Measurements from ENCODE around the gene HOXD9. TPM values are rescaled to one million over a fixed set of nuclear protein-coding genes. Genes with fewer than 3 reads are reported as not detected.

Gene HOXD9
- total RNA-seq, 2 donors from 2014 or later: 0.33 to 1.6 TPM

DNA sequence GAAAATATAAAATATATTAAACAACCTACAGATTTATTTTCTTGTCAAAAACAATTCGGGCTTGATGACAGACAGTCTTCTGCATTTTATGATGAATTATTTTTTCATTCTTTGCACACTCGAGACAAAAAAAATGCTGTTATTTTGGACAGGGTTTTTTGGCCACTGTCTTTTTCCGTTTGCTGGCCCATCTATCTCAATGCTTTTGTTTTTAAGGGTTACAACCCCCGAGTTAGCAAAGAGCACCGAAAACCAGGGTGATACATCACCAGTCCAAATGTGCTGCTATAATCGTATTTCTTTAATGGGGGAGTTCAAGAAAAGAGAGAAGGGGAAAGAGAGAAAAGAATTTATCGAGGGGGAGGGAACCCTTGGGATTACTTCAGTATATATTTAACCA, 46.5 kb upstream of the HOXD9 start:
- Histone ChIP-seq H3K27ac (no peak overlapping the region), H3K36me3 (replicated peaks in 1 of 2; ENCODE audit: insufficient read depth in 1 of 2, low read depth in 2 of 2) (no peaks in the 10 kb centered on the region), H3K9me3 (peaks cover 0 to 6% (median 0%) of the 10 kb centered on the region in 3 donors), H3K4me3 (no peak overlapping the region), H3K4me1 (peaks cover 27% of the 10 kb centered on the region), H3K27me3 (peaks cover 0 to 63% of the 10 kb centered on the region in 2 donors)
- TF ChIP-seq POLR2A (IDR thresholded peaks at IDR 0.05): no peak
- TF ChIP-seq, protein P1, sequence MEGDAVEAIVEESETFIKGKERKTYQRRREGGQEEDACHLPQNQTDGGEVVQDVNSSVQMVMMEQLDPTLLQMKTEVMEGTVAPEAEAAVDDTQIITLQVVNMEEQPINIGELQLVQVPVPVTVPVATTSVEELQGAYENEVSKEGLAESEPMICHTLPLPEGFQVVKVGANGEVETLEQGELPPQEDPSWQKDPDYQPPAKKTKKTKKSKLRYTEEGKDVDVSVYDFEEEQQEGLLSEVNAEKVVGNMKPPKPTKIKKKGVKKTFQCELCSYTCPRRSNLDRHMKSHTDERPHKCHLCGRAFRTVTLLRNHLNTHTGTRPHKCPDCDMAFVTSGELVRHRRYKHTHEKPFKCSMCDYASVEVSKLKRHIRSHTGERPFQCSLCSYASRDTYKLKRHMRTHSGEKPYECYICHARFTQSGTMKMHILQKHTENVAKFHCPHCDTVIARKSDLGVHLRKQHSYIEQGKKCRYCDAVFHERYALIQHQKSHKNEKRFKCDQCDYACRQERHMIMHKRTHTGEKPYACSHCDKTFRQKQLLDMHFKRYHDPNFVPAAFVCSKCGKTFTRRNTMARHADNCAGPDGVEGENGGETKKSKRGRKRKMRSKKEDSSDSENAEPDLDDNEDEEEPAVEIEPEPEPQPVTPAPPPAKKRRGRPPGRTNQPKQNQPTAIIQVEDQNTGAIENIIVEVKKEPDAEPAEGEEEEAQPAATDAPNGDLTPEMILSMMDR (IDR thresholded peaks at IDR 0.05): no peak
- no peak for DNase-seq
- WGBS, 2 donors: 12 to 17% methylated on average over 7 of the region's 7 CpGs
- intact Hi-C loops (cut with DNase I): no loop called here
- ATAC-seq: no peak

DNA sequence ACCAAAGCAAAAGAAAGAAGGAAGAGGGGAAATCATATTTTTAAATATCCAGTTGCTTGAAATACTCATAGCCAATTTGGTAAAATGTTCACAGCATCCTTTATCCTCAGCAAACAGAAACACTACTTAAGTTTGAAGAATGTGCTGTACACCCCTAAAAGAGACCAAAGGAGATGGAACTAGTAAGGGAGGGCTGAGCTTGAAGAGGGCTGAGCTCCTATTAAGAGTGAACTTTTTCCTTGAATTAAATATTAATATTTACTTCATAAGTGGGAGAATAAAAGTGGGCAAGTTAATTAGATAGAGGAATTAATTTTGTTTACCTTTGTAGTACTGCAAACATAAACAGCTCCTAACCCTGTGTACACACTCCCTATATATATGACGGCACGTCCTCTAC, 45.7 kb upstream of the HOXD9 start:
- no peak for TF ChIP-seq POLR2A (IDR thresholded peaks at IDR 0.05)
- TF ChIP-seq, protein P1 (IDR thresholded peaks at IDR 0.05): no peak
- peaks cover 0 to 8% (median 0%) of the 10 kb centered on the region in 3 donors for H3K9me3 ChIP-seq
- H3K27ac ChIP-seq: no peak overlapping the region
- no peak overlapping the region for H3K4me3 ChIP-seq
- intact Hi-C loops (cut with DNase I): no loop called here
- peaks cover 0 to 63% of the 10 kb centered on the region in 2 donors for H3K27me3 ChIP-seq
- DNase-seq: no peak
- no peak for ATAC-seq
- peaks cover 25% of the 10 kb centered on the region for H3K4me1 ChIP-seq
- 9 to 13% methylated on average over 2 of the region's 2 CpGs for WGBS, 2 donors
- H3K36me3 ChIP-seq (replicated peaks in 1 of 2; ENCODE audit: insufficient read depth in 1 of 2, low read depth in 2 of 2): no peaks in the 10 kb centered on the region

DNA sequence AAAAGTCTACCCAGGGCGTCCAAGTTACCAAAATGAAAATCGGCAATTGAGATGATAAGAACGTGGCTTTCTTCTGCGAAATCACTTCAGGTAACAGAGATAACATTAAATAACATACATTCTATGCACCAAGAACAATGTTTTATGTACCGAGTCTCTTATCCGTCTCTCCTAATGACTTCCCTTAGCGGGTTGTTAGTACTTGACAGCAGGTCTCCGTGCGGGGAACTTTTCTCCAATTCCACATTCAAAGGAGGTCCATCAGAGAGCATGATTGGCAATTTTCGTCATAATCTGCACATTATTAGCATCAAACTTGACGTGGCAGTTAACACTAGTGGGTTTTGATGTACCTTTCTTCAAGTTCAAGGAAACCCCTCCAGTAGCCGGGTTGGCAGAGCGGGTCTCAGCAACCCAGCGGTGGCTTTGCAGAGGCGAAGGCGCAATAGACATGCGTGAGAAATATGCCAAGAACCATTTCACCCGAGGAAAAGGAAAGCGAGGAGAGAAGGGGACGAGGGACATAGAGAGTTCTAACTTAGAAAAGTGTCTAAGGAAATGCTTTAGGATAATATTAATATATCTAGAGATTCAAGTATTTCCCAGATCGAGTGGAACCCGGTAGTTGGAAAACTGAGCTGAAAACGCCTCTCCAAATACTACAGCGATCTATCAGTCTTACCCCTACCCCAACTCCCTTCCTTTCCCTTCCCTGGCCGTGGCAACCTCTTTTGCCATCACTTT, 43.8 kb upstream of the HOXD9 start:
- no peak for DNase-seq
- H3K9me3 ChIP-seq: peaks cover 0 to 8% (median 0%) of the 10 kb centered on the region in 3 donors
- H3K36me3 ChIP-seq (replicated peaks in 1 of 2; ENCODE audit: insufficient read depth in 1 of 2, low read depth in 2 of 2): no peaks in the 10 kb centered on the region
- TF ChIP-seq, protein P1 (IDR thresholded peaks at IDR 0.05): no peak
- TF ChIP-seq POLR2A (IDR thresholded peaks at IDR 0.05): no peak
- peaks cover 17% of the 10 kb centered on the region for H3K4me1 ChIP-seq
- 5 to 10% methylated on average over 24 to 25 of the region's 25 CpGs for WGBS, 2 donors
- no peak for ATAC-seq
- intact Hi-C loops (cut with DNase I): no loop called here
- no peak overlapping the region for H3K27ac ChIP-seq
- no peak overlapping the region for H3K4me3 ChIP-seq
- peaks cover 0 to 74% of the 10 kb centered on the region in 2 donors for H3K27me3 ChIP-seq

DNA sequence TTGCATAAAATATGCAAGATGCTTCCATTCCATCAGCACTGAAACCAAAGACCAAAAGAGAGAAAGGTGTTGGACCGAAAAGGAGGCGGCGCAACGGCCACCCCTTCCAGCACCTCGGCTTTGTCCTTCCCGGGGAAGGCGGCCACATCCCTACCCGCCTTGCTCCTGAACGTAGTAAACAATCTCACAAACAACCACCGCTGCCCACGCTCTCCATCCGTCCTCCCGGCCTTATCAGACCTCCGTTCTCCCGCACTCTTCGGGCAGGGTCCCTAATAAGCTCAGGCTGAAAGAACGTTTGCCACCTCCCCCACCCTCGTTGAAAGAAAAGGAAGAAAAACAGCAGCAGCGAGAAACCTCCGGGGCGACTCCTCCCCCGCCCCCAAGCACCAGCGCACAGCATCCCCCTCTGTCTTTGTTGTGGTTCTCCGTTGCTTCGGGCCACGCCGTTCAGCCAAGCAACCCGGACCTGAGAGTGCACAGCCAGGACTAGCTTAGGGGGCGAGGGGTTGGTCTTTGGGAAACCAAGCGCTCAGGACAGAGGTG, 43.2 kb upstream of the HOXD9 start:
- DNase-seq (no peak), ATAC-seq (no peak)
- no peak overlapping the region for H3K4me3 ChIP-seq
- intact Hi-C loops (cut with DNase I): no loop called here
- 4 to 14% methylated on average over 25 to 30 of the region's 30 CpGs for WGBS, 2 donors
- H3K27ac ChIP-seq: no peak overlapping the region
- peaks cover 0 to 8% (median 0%) of the 10 kb centered on the region in 3 donors for H3K9me3 ChIP-seq
- peaks cover 0 to 79% of the 10 kb centered on the region in 2 donors for H3K27me3 ChIP-seq
- no peaks in the 10 kb centered on the region for H3K36me3 ChIP-seq (replicated peaks in 1 of 2; ENCODE audit: insufficient read depth in 1 of 2, low read depth in 2 of 2)
- H3K4me1 ChIP-seq: peaks cover 17% of the 10 kb centered on the region
- TF ChIP-seq POLR2A (IDR thresholded peaks at IDR 0.05): no peak
- TF ChIP-seq, protein P1 (IDR thresholded peaks at IDR 0.05): no peak

Measured in body of pancreas (tissue), 4 donors.